K562 (cell line): ENCODE results near the gene TSEN54. TPM values are rescaled to one million over a fixed set of nuclear protein-coding genes. Genes with fewer than 3 reads are reported as not detected.

Experiments
- CBX3 ChIP-seq, 2 experiments: IDR thresholded peaks; 1 replicate in 1 of 2; 2 replicates in 1 of 2; pipeline ENCODE4 v1.6.1; 2012; ENCODE audit warnings: inconsistent platforms in 2 of 2, low read length in 2 of 2, borderline replicate concordance in 1 of 2, control low read depth in 1 of 2
- CUX1 ChIP-seq: fragments of 200-800 bp; sonication (Bioruptor generic); IDR thresholded peaks from 2 replicates; pipeline ENCODE4 v1.6.1; 2016; ENCODE audit warnings: missing genetic modification characterization, missing compliant biosample characterization
- MAFG ChIP-seq: fragments of 450-650 bp; conservative IDR thresholded peaks from 2 replicates; pipeline ENCODE4 v1.6.1; 2016; ENCODE audit warnings: missing genetic modification characterization, missing compliant biosample characterization
- MCM3 ChIP-seq: fragments of 450-650 bp; IDR thresholded peaks from 2 replicates; pipeline ENCODE4 v1.6.1; 2016
- MTF1 ChIP-seq: fragments of 250-450 bp; sonication (Bioruptor Pico); IDR thresholded peaks from 2 replicates; pipeline ENCODE4 v1.9.0; 2021; ENCODE audit warnings: moderate library complexity, mild to moderate bottlenecking, inconsistent platforms, borderline replicate concordance
- TFAM ChIP-seq: fragments of 250-450 bp; sonication (Bioruptor Pico); conservative IDR thresholded peaks from 2 replicates; pipeline ENCODE4 v1.5.0; 2021; ENCODE audit warnings: mild to moderate bottlenecking, moderate library complexity
- ZBTB7A ChIP-seq: IDR thresholded peaks from 2 replicates; pipeline ENCODE4 v1.6.1; 2011; ENCODE audit warnings: low read depth, mild to moderate bottlenecking, low read length, moderate library complexity, borderline replicate concordance; ENCODE audit not compliant: control insufficient read depth
- ZFP30 ChIP-seq: fragments of 250-450 bp; sonication (Bioruptor Pico); IDR thresholded peaks from 2 replicates; pipeline ENCODE4 v1.8.0; 2022; ENCODE audit warnings: moderate library complexity, mild to moderate bottlenecking, inconsistent platforms, borderline replicate concordance
- polyA plus RNA-seq, 8 experiments: library from polyadenylated mRNA; depleted of rRNA in 4 of 8; stranded (reverse) in 5 of 8; unstranded in 3 of 8; fragments of >200 nt; fragmentation: Nextera tagmentation in 2 of 8; fragmentation: Illumina TruSeq in 1 of 8; extraction: Ambion mirVana in 2 of 8; extraction: Trizol in 1 of 8; gene quantifications; 2 replicates each; pipeline versions ENCODE4 v1.2.1 to v1.2.3, GENCODE V29; 2011 to 2014; ENCODE audit warnings: inconsistent platforms in 1 of 8, missing spikeins in 1 of 8
- total RNA-seq, 7 experiments: library from RNA; depleted of rRNA in 6 of 7; stranded (reverse); fragments of >200 nt in 6 of 7; fragmentation: Illumina TruSeq in 2 of 7; extraction: Trizol in 2 of 7; gene quantifications; 2 replicates each; pipeline versions ENCODE4 v1.2.1 to v1.2.3, GENCODE V29; 2011 to 2021; ENCODE audit warnings: low replicate concordance in 1 of 7
- TF ChIP-seq, protein P1 (sequence below): fragments of 200-600 bp; sonication (generic); IDR thresholded peaks from one replicate; pipeline ENCODE4 v1.6.1; 2012; ENCODE audit warnings: mild to moderate bottlenecking, low read depth, low read length, inconsistent platforms
- TF ChIP-seq, protein P2 (sequence below): fragments of 250-450 bp; sonication (Bioruptor Pico); IDR thresholded peaks from 2 replicates; pipeline ENCODE4 v1.5.0; 2021

TSEN54 gene
- total and polyA plus RNA-seq, 9 of the 15 experiments (the other 6 are each of a cell fraction or from before 2014, with no cell fraction given), result 5.9 to 64.3 (median 48.9) TPM

GRCh38 chr17:75516619-75517296, 430 bp downstream of the TSEN54 start (continued):
- TF ChIP-seq CUX1 (CRISPR knock-in tag), result no peak
- no peak for TF ChIP-seq ZFP30 (CRISPR knock-in tag)
- no peak for TF ChIP-seq MTF1 (CRISPR knock-in tag)
- TF ChIP-seq ZBTB7A, result peak; percentile 46; the same call in 1 of the 2 replicates
- no peak for TF ChIP-seq MAFG (tag)
- TF ChIP-seq CBX3 (IDR thresholded peaks at IDR 0.05; ENCODE audit: borderline replicate concordance in 1 of 2, low read length in 2 of 2), result no peak
- no peak for TF ChIP-seq TFAM (CRISPR knock-in tag)
- TF ChIP-seq, protein P1, sequence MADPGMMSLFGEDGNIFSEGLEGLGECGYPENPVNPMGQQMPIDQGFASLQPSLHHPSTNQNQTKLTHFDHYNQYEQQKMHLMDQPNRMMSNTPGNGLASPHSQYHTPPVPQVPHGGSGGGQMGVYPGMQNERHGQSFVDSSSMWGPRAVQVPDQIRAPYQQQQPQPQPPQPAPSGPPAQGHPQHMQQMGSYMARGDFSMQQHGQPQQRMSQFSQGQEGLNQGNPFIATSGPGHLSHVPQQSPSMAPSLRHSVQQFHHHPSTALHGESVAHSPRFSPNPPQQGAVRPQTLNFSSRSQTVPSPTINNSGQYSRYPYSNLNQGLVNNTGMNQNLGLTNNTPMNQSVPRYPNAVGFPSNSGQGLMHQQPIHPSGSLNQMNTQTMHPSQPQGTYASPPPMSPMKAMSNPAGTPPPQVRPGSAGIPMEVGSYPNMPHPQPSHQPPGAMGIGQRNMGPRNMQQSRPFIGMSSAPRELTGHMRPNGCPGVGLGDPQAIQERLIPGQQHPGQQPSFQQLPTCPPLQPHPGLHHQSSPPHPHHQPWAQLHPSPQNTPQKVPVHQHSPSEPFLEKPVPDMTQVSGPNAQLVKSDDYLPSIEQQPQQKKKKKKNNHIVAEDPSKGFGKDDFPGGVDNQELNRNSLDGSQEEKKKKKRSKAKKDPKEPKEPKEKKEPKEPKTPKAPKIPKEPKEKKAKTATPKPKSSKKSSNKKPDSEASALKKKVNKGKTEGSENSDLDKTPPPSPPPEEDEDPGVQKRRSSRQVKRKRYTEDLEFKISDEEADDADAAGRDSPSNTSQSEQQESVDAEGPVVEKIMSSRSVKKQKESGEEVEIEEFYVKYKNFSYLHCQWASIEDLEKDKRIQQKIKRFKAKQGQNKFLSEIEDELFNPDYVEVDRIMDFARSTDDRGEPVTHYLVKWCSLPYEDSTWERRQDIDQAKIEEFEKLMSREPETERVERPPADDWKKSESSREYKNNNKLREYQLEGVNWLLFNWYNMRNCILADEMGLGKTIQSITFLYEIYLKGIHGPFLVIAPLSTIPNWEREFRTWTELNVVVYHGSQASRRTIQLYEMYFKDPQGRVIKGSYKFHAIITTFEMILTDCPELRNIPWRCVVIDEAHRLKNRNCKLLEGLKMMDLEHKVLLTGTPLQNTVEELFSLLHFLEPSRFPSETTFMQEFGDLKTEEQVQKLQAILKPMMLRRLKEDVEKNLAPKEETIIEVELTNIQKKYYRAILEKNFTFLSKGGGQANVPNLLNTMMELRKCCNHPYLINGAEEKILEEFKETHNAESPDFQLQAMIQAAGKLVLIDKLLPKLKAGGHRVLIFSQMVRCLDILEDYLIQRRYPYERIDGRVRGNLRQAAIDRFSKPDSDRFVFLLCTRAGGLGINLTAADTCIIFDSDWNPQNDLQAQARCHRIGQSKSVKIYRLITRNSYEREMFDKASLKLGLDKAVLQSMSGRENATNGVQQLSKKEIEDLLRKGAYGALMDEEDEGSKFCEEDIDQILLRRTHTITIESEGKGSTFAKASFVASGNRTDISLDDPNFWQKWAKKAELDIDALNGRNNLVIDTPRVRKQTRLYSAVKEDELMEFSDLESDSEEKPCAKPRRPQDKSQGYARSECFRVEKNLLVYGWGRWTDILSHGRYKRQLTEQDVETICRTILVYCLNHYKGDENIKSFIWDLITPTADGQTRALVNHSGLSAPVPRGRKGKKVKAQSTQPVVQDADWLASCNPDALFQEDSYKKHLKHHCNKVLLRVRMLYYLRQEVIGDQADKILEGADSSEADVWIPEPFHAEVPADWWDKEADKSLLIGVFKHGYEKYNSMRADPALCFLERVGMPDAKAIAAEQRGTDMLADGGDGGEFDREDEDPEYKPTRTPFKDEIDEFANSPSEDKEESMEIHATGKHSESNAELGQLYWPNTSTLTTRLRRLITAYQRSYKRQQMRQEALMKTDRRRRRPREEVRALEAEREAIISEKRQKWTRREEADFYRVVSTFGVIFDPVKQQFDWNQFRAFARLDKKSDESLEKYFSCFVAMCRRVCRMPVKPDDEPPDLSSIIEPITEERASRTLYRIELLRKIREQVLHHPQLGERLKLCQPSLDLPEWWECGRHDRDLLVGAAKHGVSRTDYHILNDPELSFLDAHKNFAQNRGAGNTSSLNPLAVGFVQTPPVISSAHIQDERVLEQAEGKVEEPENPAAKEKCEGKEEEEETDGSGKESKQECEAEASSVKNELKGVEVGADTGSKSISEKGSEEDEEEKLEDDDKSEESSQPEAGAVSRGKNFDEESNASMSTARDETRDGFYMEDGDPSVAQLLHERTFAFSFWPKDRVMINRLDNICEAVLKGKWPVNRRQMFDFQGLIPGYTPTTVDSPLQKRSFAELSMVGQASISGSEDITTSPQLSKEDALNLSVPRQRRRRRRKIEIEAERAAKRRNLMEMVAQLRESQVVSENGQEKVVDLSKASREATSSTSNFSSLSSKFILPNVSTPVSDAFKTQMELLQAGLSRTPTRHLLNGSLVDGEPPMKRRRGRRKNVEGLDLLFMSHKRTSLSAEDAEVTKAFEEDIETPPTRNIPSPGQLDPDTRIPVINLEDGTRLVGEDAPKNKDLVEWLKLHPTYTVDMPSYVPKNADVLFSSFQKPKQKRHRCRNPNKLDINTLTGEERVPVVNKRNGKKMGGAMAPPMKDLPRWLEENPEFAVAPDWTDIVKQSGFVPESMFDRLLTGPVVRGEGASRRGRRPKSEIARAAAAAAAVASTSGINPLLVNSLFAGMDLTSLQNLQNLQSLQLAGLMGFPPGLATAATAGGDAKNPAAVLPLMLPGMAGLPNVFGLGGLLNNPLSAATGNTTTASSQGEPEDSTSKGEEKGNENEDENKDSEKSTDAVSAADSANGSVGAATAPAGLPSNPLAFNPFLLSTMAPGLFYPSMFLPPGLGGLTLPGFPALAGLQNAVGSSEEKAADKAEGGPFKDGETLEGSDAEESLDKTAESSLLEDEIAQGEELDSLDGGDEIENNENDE, result no peak
- TF ChIP-seq MCM3, result no peak
- TF ChIP-seq, protein P2, sequence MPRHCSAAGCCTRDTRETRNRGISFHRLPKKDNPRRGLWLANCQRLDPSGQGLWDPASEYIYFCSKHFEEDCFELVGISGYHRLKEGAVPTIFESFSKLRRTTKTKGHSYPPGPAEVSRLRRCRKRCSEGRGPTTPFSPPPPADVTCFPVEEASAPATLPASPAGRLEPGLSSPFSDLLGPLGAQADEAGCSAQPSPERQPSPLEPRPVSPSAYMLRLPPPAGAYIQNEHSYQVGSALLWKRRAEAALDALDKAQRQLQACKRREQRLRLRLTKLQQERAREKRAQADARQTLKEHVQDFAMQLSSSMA (CRISPR knock-in tag), result no peak
